ENCODE results near the gene DDX41.

DNA sequence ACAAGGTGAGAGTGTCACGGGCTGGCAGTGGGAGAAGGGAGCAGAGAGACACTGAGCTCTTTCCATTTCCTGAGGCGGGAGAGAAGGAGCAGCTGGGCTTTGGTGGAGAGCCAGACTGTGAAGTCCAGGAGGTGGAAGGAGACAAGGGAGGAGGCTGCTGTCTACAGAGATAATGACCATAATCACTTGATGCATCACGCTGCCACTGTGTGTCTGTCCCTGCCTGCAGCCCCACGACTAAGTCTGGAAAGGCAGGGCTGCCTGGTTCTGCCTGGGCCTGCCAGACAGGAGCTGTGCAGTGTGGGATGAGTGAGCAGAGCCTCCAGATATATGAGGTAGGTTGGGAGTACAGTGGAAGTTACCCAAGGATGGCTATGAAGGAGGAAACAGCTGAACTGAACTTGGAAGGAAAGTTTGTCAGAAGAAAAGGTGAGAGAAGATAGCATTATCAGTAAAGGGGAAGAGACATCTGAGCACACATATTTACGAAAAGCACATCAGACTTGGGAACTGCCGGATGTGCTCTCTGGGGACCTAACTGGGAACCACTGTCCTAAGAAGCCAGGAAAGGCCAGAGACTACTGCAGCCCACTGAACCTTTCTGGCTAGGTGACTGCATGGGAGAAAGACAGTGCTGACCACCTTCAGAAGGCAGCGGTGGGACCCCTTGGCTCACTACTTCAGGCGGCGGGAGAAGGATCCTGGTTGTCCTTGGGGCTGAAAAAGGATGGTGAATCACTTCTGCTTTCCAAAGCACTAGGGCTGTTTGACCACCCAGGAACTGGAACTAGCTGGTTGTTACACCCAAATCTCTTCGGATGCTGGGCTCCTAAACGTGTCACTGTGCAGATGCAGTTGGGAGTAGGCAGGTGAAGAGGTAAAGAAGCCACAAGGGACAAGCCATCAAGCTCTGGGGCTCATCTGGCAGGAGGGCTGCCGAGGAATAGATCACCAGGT, 12.8 kb upstream of the DDX41 start:
- TF ChIP-seq, protein P1, sequence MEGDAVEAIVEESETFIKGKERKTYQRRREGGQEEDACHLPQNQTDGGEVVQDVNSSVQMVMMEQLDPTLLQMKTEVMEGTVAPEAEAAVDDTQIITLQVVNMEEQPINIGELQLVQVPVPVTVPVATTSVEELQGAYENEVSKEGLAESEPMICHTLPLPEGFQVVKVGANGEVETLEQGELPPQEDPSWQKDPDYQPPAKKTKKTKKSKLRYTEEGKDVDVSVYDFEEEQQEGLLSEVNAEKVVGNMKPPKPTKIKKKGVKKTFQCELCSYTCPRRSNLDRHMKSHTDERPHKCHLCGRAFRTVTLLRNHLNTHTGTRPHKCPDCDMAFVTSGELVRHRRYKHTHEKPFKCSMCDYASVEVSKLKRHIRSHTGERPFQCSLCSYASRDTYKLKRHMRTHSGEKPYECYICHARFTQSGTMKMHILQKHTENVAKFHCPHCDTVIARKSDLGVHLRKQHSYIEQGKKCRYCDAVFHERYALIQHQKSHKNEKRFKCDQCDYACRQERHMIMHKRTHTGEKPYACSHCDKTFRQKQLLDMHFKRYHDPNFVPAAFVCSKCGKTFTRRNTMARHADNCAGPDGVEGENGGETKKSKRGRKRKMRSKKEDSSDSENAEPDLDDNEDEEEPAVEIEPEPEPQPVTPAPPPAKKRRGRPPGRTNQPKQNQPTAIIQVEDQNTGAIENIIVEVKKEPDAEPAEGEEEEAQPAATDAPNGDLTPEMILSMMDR (conservative IDR thresholded peaks at IDR 0.05; ENCODE audit: low read depth, low read length), result no peak
- TF ChIP-seq EZH2 (IDR thresholded peaks at IDR 0.05; ENCODE audit: low read length, unreplicated experiment) (no peak), EZH2phosphoT487 (IDR thresholded peaks at IDR 0.05; ENCODE audit: borderline replicate concordance, low read length) (no peak)
